ENCODE data around the gene DCAF4. TPM values are rescaled to one million over a fixed set of nuclear protein-coding genes. Genes with fewer than 3 reads are reported as not detected.

The DCAF4 gene
- total RNA-seq, result 10 to 100 TPM; 10.8 to 25.2 TPM

- H3K4me3 Mint-ChIP-seq, result peak within 1 kb of the TSS; percentile 84
- peak within 1 kb of the TSS; percentile 83 for H3K27ac Mint-ChIP-seq
- H3K9me3 Mint-ChIP-seq, result no peaks in the 10 kb centered on the region
- no peaks in the 10 kb centered on the region for H3K36me3 Mint-ChIP-seq (ENCODE audit: low read depth)
- H3K27me3 Mint-ChIP-seq, result no peaks in the 10 kb centered on the region
- no peaks in the 10 kb centered on the region for H3K4me1 Mint-ChIP-seq
- peak; percentile 98 for ATAC-seq (replicated peaks)
These were observed at the start of gene DCAF4 for GRCh38 chr14:72926292-72927028. TSS of gene DCAF4 (plus strand) at chr14:72926464. CDS start at chr14:72937979, 11,515 bp downstream.

GRCh38 chr14:72876710-72877063 is 49.6 kb upstream of the DCAF4 start:
- no peak for ATAC-seq (replicated peaks)
- H3K27me3 Mint-ChIP-seq, result no peaks in the 10 kb centered on the region
- no peaks in the 10 kb centered on the region for H3K9me3 Mint-ChIP-seq
- no peaks in the 10 kb centered on the region for H3K36me3 Mint-ChIP-seq (ENCODE audit: low read depth)
- H3K27ac Mint-ChIP-seq, result no peak overlapping the region
- H3K4me1 Mint-ChIP-seq, result no peaks in the 10 kb centered on the region
- H3K4me3 Mint-ChIP-seq, result no peak overlapping the region

DNA sequence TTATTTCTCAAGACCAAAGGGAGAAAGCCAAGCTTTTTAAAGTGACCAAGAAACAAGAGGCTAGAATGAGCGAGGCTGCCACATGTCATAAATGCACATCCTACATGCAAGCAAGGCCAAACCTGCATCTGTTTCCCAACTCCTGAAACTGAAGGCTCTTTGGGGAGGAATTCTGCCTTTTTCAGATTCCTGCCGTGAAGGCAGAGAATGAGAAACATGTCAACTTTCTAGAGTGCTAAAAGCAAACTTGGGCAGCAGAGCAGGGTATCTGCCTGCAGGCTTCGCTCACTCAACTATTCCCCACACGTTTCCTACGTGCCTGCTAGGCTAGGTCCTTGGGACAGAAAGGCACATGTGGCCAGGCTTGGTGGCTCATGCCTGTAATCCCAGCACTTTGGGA is 47.5 kb upstream of the DCAF4 start:
- no peaks in the 10 kb centered on the region for H3K27me3 Mint-ChIP-seq
- no peaks in the 10 kb centered on the region for H3K36me3 Mint-ChIP-seq (ENCODE audit: low read depth)
- H3K9me3 Mint-ChIP-seq, result no peaks in the 10 kb centered on the region
- ATAC-seq (replicated peaks), result no peak
- no peak overlapping the region for H3K27ac Mint-ChIP-seq
- H3K4me1 Mint-ChIP-seq, result no peaks in the 10 kb centered on the region
- no peak overlapping the region for H3K4me3 Mint-ChIP-seq

GRCh38 chr14:72879431-72879830 is 46.8 kb upstream of the DCAF4 start:
- no peak for ATAC-seq (replicated peaks)
- H3K27ac Mint-ChIP-seq, result no peak overlapping the region
- no peaks in the 10 kb centered on the region for H3K27me3 Mint-ChIP-seq
- H3K36me3 Mint-ChIP-seq (ENCODE audit: low read depth), result no peaks in the 10 kb centered on the region
- no peaks in the 10 kb centered on the region for H3K4me1 Mint-ChIP-seq
- no peak overlapping the region for H3K4me3 Mint-ChIP-seq
- H3K9me3 Mint-ChIP-seq, result no peaks in the 10 kb centered on the region

GRCh38 chr14:72880164-72880563 is 46.1 kb upstream of the DCAF4 start:
- no peak for ATAC-seq (replicated peaks)
- no peak overlapping the region for H3K4me3 Mint-ChIP-seq
- no peak overlapping the region for H3K27ac Mint-ChIP-seq
- no peaks in the 10 kb centered on the region for H3K27me3 Mint-ChIP-seq
- H3K9me3 Mint-ChIP-seq, result no peaks in the 10 kb centered on the region
- no peaks in the 10 kb centered on the region for H3K4me1 Mint-ChIP-seq
- H3K36me3 Mint-ChIP-seq (ENCODE audit: low read depth), result no peaks in the 10 kb centered on the region

- Mint-ChIP-seq H3K9me3 (no peaks in the 10 kb centered on the region), H3K27me3 (no peaks in the 10 kb centered on the region), H3K27ac (no peak overlapping the region), H3K4me1 (no peaks in the 10 kb centered on the region), H3K36me3 (ENCODE audit: low read depth) (no peaks in the 10 kb centered on the region), H3K4me3 (no peak overlapping the region)
- no peak for ATAC-seq (replicated peaks)
These were observed 45.4 kb upstream of the DCAF4 start for GRCh38 chr14:72880820-72881219.

DNA sequence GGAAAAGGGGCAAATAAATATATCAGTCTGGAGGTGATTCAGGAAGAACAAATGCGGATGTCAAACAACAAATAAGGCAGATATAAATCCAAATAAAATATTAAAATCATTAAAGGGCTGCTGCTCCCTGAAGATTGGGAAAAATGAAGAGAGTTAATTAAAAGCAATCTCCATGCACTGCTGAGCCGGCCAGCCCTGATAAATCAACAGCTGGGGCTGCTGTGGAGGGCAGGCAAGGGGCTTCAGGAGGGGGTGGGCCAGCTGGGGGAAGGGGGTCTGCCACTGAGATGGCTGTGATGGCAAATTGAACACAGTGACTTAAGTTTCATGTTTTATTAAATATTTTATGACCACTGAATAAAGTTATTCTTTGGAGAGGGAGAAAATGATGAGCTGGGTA is 44.7 kb upstream of the DCAF4 start:
- Mint-ChIP-seq H3K4me1 (no peaks in the 10 kb centered on the region), H3K36me3 (ENCODE audit: low read depth) (no peaks in the 10 kb centered on the region), H3K9me3 (no peaks in the 10 kb centered on the region), H3K27ac (no peak overlapping the region), H3K4me3 (no peak overlapping the region), H3K27me3 (no peaks in the 10 kb centered on the region)
- ATAC-seq (replicated peaks), result no peak

GRCh38 chr14:72882047-72882446 is 44.2 kb upstream of the DCAF4 start:
- no peaks in the 10 kb centered on the region for H3K4me1 Mint-ChIP-seq
- H3K27ac Mint-ChIP-seq, result no peak overlapping the region
- H3K9me3 Mint-ChIP-seq, result no peaks in the 10 kb centered on the region
- no peaks in the 10 kb centered on the region for H3K36me3 Mint-ChIP-seq (ENCODE audit: low read depth)
- no peak overlapping the region for H3K4me3 Mint-ChIP-seq
- no peaks in the 10 kb centered on the region for H3K27me3 Mint-ChIP-seq
- no peak for ATAC-seq (replicated peaks)

- Mint-ChIP-seq H3K36me3 (ENCODE audit: low read depth) (no peaks in the 10 kb centered on the region), H3K27me3 (no peaks in the 10 kb centered on the region), H3K27ac (no peak overlapping the region), H3K9me3 (no peaks in the 10 kb centered on the region), H3K4me1 (no peaks in the 10 kb centered on the region), H3K4me3 (no peak overlapping the region)
- no peak for ATAC-seq (replicated peaks)
These were observed 43.8 kb upstream of the DCAF4 start for GRCh38 chr14:72882463-72882862.

- Mint-ChIP-seq H3K27me3 (no peaks in the 10 kb centered on the region), H3K36me3 (ENCODE audit: low read depth) (no peaks in the 10 kb centered on the region), H3K27ac (no peak overlapping the region), H3K4me1 (no peaks in the 10 kb centered on the region), H3K4me3 (no peak overlapping the region), H3K9me3 (no peaks in the 10 kb centered on the region)
- ATAC-seq (replicated peaks), result no peak
These were observed 43.2 kb upstream of the DCAF4 start for GRCh38 chr14:72883109-72883508.

- Mint-ChIP-seq H3K9me3 (no peaks in the 10 kb centered on the region), H3K4me1 (no peaks in the 10 kb centered on the region), H3K4me3 (no peak overlapping the region), H3K36me3 (ENCODE audit: low read depth) (no peaks in the 10 kb centered on the region), H3K27me3 (no peaks in the 10 kb centered on the region), H3K27ac (no peak overlapping the region)
- ATAC-seq (replicated peaks), result peak; percentile 57
These were observed 42.3 kb upstream of the DCAF4 start for GRCh38 chr14:72883961-72884360.

DNA sequence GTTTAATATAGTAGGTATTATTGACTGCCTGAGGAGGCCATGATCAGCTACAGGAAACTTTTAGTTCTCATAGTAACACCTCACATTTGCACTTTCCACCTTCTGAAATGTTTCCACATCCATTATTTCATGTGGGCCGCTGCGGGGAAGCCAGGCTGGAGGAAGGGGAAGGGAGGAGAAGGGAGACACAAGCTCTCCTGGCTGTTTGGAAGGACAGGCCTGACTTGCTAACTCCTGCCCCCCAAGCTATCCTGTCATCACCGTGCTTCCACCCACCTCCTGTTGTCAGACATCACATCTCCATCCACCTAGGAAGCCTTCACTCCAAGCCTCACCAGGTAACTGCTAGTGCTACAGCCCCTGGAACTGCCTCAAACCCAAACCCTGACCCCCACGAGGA is 41.9 kb upstream of the DCAF4 start:
- no peak overlapping the region for H3K27ac Mint-ChIP-seq
- no peaks in the 10 kb centered on the region for H3K9me3 Mint-ChIP-seq
- ATAC-seq (replicated peaks), result no peak
- H3K4me3 Mint-ChIP-seq, result no peak overlapping the region
- no peaks in the 10 kb centered on the region for H3K36me3 Mint-ChIP-seq (ENCODE audit: low read depth)
- no peaks in the 10 kb centered on the region for H3K4me1 Mint-ChIP-seq
- no peaks in the 10 kb centered on the region for H3K27me3 Mint-ChIP-seq

DNA sequence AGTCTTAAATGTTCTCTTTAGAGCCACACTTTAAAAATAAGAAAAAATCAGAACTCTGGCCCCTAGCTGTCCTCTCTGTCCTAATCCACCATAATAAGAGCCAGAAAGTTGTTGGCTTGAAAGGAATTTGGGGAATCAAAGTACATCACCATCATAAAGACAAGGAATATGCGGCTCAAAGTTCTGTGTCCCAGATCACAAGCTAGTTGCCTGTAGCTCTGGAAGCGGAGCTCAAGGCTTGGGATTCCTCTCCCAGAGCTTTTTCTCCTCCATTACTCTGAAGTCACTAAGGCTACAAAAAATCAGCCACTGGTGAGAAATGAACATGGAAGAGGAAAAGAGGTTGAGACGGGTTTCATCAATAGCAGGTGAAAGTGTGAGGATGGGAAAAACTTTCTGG is 38.8 kb upstream of the DCAF4 start:
- Mint-ChIP-seq H3K9me3 (no peaks in the 10 kb centered on the region), H3K27me3 (peaks cover 16% of the 10 kb centered on the region), H3K27ac (no peak overlapping the region), H3K4me1 (peaks cover 4% of the 10 kb centered on the region), H3K4me3 (no peak overlapping the region), H3K36me3 (ENCODE audit: low read depth) (no peaks in the 10 kb centered on the region)
- ATAC-seq (replicated peaks), result no peak

DNA sequence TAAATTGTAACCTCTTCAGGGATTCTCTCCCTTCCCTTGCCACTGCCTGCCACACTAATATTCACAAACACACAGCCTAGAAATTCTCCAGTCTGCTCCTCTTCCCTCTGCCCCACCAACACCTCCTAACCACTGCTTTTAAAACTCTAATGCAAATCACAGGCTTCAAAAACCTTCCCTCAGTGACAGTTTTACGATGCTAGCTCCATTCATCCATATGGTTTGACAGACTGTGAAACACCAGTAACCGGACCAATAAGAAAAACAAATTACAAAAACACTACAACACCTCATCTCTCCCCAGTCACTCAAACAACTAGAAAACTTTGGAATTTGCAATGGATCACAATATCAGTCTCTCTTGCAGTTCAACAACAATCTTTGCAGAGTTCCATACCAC is 38.1 kb upstream of the DCAF4 start:
- H3K9me3 Mint-ChIP-seq, result no peaks in the 10 kb centered on the region
- no peak overlapping the region for H3K27ac Mint-ChIP-seq
- H3K4me1 Mint-ChIP-seq, result peaks cover 8% of the 10 kb centered on the region
- no peak for ATAC-seq (replicated peaks)
- no peaks in the 10 kb centered on the region for H3K36me3 Mint-ChIP-seq (ENCODE audit: low read depth)
- H3K27me3 Mint-ChIP-seq, result peaks cover 20% of the 10 kb centered on the region
- H3K4me3 Mint-ChIP-seq, result no peak overlapping the region

GRCh38 chr14:72888636-72889201 is 37.5 kb upstream of the DCAF4 start:
- no peaks in the 10 kb centered on the region for H3K9me3 Mint-ChIP-seq
- no peaks in the 10 kb centered on the region for H3K36me3 Mint-ChIP-seq (ENCODE audit: low read depth)
- H3K27ac Mint-ChIP-seq, result no peak overlapping the region
- H3K4me1 Mint-ChIP-seq, result peaks cover 9% of the 10 kb centered on the region
- H3K27me3 Mint-ChIP-seq, result peaks cover 20% of the 10 kb centered on the region
- H3K4me3 Mint-ChIP-seq, result no peak overlapping the region
- ATAC-seq (replicated peaks), result no peak
